Lower leg skin (tissue), 3 donors: ENCODE measurements around the gene TMA7.

Experiments used
- POLR2A ChIP-seq, 2 donors: fragments of 450-650 bp; IDR thresholded peaks; one replicate each; pipeline ENCODE4 v1.6.1; 2016 to 2017; ENCODE audit warnings: antibody characterized with exemption in 2 of 2, mild to moderate bottlenecking in 1 of 2, moderate library complexity in 1 of 2
- TF ChIP-seq, protein P1 (sequence below), 3 donors: fragments of 450-650 bp; IDR thresholded peaks; one replicate each; pipeline ENCODE4 v1.5.1; 2016; ENCODE audit warnings: antibody characterized with exemption in 3 of 3, mild to moderate bottlenecking in 3 of 3, moderate library complexity in 2 of 3

GRCh38 chr3:48470286-48470685 is 30.2 kb downstream of the TMA7 start:
- no peak for TF ChIP-seq POLR2A (IDR thresholded peaks at IDR 0.05)
- TF ChIP-seq, protein P1, sequence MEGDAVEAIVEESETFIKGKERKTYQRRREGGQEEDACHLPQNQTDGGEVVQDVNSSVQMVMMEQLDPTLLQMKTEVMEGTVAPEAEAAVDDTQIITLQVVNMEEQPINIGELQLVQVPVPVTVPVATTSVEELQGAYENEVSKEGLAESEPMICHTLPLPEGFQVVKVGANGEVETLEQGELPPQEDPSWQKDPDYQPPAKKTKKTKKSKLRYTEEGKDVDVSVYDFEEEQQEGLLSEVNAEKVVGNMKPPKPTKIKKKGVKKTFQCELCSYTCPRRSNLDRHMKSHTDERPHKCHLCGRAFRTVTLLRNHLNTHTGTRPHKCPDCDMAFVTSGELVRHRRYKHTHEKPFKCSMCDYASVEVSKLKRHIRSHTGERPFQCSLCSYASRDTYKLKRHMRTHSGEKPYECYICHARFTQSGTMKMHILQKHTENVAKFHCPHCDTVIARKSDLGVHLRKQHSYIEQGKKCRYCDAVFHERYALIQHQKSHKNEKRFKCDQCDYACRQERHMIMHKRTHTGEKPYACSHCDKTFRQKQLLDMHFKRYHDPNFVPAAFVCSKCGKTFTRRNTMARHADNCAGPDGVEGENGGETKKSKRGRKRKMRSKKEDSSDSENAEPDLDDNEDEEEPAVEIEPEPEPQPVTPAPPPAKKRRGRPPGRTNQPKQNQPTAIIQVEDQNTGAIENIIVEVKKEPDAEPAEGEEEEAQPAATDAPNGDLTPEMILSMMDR (IDR thresholded peaks at IDR 0.05): no peak
